Measurements from ENCODE around the gene SPATA1. TPM values are rescaled to one million over a fixed set of nuclear protein-coding genes. Genes with fewer than 3 reads are reported as not detected.
A peak's percentile ranks its signal among the peaks of the same experiment; 100 is the strongest.

The SPATA1 gene
- total RNA-seq, 1 donor from 2014 or later = 1.9 TPM

DNA sequence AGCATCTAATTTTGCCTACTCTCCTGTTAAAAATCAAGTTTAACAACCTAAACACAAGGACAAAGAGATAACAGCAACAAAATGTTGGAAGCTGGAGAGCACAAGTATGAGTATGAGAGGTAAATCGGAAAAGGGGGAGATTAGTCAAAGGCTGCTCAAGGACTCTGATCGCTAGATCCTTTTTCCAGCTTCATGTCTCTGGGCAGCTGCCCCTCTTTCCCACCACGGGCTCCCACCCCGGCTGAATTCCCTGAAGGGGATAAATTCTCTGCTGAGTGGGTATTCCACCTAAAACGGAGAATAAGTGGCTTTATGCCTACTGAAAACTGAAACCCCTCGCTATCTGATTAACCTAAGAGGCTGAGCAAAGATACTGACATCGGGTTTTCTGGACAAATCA, 68.8 kb downstream of the SPATA1 start:
- Mint-ChIP-seq H3K27me3 (no peaks in the 10 kb centered on the region), H3K36me3 (ENCODE audit: insufficient read depth) (peaks cover 3% of the 10 kb centered on the region), H3K4me3 (ENCODE audit: low read depth) (peak overlapping the region; percentile 93), H3K4me1 (ENCODE audit: low read depth) (peaks cover 33% of the 10 kb centered on the region), H3K27ac (peak overlapping the region; percentile 98), H3K9me3 (ENCODE audit: low read depth) (peaks cover 3% of the 10 kb centered on the region)
- DNase-seq (ENCODE audit: low spot score, unreplicated experiment) = no peak
- TF ChIP-seq, protein P1, sequence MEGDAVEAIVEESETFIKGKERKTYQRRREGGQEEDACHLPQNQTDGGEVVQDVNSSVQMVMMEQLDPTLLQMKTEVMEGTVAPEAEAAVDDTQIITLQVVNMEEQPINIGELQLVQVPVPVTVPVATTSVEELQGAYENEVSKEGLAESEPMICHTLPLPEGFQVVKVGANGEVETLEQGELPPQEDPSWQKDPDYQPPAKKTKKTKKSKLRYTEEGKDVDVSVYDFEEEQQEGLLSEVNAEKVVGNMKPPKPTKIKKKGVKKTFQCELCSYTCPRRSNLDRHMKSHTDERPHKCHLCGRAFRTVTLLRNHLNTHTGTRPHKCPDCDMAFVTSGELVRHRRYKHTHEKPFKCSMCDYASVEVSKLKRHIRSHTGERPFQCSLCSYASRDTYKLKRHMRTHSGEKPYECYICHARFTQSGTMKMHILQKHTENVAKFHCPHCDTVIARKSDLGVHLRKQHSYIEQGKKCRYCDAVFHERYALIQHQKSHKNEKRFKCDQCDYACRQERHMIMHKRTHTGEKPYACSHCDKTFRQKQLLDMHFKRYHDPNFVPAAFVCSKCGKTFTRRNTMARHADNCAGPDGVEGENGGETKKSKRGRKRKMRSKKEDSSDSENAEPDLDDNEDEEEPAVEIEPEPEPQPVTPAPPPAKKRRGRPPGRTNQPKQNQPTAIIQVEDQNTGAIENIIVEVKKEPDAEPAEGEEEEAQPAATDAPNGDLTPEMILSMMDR (IDR thresholded peaks at IDR 0.05; ENCODE audit: unreplicated experiment) = no peak

DNA sequence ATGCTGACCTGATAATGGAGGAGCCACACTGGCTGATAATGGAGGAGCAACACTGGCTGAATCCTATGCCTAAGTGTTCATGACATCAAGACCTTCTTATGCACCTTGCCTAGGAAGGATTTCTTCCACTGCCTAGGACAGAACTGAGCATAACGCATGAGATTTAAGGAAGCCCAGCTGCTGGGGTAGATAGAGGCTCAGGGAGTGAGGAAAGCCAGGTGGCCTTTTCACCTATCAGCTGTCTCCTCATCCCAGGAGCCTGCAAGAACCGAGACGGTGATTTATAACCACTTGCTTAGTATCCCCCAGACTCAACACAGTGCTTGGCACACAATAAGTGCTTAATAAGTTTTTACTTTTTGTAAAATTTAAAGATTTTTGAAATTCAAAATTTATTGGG, 75.5 kb downstream of the SPATA1 start:
- Mint-ChIP-seq H3K4me1 (ENCODE audit: low read depth) (peaks cover 18% of the 10 kb centered on the region), H3K9me3 (ENCODE audit: low read depth) (peaks cover 3% of the 10 kb centered on the region), H3K27ac (no peak overlapping the region), H3K36me3 (ENCODE audit: insufficient read depth) (no peaks in the 10 kb centered on the region), H3K27me3 (no peaks in the 10 kb centered on the region), H3K4me3 (ENCODE audit: low read depth) (no peak overlapping the region)
- TF ChIP-seq, protein P1 (IDR thresholded peaks at IDR 0.05; ENCODE audit: unreplicated experiment) = no peak
- DNase-seq (ENCODE audit: low spot score, unreplicated experiment) = no peak

GRCh38 chr1:84582802-84583587, 76.8 kb downstream of the SPATA1 start:
- peaks cover 18% of the 10 kb centered on the region for H3K4me1 Mint-ChIP-seq (ENCODE audit: low read depth)
- H3K27me3 Mint-ChIP-seq = no peaks in the 10 kb centered on the region
- peaks cover 3% of the 10 kb centered on the region for H3K9me3 Mint-ChIP-seq (ENCODE audit: low read depth)
- TF ChIP-seq, protein P1 (IDR thresholded peaks at IDR 0.05; ENCODE audit: unreplicated experiment) = no peak
- no peak for DNase-seq (ENCODE audit: low spot score, unreplicated experiment)
- peak overlapping the region; percentile 29 for H3K27ac Mint-ChIP-seq
- H3K4me3 Mint-ChIP-seq (ENCODE audit: low read depth) = no peak overlapping the region
- H3K36me3 Mint-ChIP-seq (ENCODE audit: insufficient read depth) = no peaks in the 10 kb centered on the region

- Mint-ChIP-seq H3K27ac (peak overlapping the region; percentile 29), H3K9me3 (ENCODE audit: low read depth) (peaks cover 3% of the 10 kb centered on the region), H3K4me3 (ENCODE audit: low read depth) (no peak overlapping the region), H3K36me3 (ENCODE audit: insufficient read depth) (no peaks in the 10 kb centered on the region), H3K4me1 (ENCODE audit: low read depth) (peaks cover 18% of the 10 kb centered on the region), H3K27me3 (no peaks in the 10 kb centered on the region)
- TF ChIP-seq, protein P1 (IDR thresholded peaks at IDR 0.05; ENCODE audit: unreplicated experiment) = no peak
- no peak for DNase-seq (ENCODE audit: low spot score, unreplicated experiment)
These were observed 77.5 kb downstream of the SPATA1 start for GRCh38 chr1:84583648-84584047.

GRCh38 chr1:84584126-84584525, 77.9 kb downstream of the SPATA1 start:
- H3K4me3 Mint-ChIP-seq (ENCODE audit: low read depth) = no peak overlapping the region
- TF ChIP-seq, protein P1 (IDR thresholded peaks at IDR 0.05; ENCODE audit: unreplicated experiment) = no peak
- no peak overlapping the region for H3K27ac Mint-ChIP-seq
- H3K4me1 Mint-ChIP-seq (ENCODE audit: low read depth) = peaks cover 18% of the 10 kb centered on the region
- no peaks in the 10 kb centered on the region for H3K27me3 Mint-ChIP-seq
- H3K9me3 Mint-ChIP-seq (ENCODE audit: low read depth) = peaks cover 2% of the 10 kb centered on the region
- no peaks in the 10 kb centered on the region for H3K36me3 Mint-ChIP-seq (ENCODE audit: insufficient read depth)
- no peak for DNase-seq (ENCODE audit: low spot score, unreplicated experiment)
